ENCODE results near the gene COG7.
"Not testable (repeated sequence)": the region's sequence is repeated elsewhere in the genome, so short reads cannot be mapped to it uniquely, and the experiment has no call there.

The COG7 gene

DNA sequence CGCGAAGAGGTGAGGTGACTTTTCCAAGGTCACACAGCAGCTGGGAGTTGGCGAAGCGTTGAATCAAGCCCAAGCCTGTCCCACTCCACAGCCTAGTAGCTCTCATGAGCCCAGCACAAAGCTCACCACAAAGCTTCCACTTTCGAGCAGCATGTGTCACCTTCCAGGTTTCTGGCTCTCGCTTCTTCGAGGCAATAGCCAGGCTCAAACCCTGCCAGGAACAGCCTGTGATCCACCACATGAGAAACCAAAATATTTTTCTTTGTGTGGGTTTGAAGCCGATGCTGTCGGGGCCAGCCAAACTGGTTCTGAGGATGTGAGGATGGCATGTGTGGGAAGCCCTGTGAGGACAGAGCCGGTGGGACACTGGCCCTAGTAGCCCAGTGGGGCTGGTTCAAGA is 68.1 kb downstream of the COG7 start:
- DNase-seq (ENCODE audit: low read depth in 3 of 3) = no peak

DNA sequence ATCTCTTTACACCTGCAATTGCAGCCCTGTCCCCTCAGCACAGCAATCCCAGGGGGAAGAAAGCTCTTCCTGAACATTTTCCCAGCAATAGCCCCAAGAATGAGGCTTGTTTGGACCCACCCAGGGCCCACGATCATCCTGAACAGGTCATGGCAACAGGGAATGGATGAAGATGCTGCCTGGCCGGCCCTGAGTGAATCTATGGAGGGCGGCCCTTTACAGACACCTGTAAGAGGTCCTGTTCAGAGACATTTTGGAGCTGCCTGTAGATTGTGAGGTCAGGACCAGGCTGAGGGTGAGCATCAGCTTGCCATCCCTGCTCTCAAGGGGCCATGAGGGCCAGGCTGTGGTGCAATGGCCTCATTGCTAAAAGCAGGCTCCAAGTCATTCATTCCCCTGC is 69.1 kb downstream of the COG7 start:
- no peak for DNase-seq (ENCODE audit: low read depth in 3 of 3)

DNA sequence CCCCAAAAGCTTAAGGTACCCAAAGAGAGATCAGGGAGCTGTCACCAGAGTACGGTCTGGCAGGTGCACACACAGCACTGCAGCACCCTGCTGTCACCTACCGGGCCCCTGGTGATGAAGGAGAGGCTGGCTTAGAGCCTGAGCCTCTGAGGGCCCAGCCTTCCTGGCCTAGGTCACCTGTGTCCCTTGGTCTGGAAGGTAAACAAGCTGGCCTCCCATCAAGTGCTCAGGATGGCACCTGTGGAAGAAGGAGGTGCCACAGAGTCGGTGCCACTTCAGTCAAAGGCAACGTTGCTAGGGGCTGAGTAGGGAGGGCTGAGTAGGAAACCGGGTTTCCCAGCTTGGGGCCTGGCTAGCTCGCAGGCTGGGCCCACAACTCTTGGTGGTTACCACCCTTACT is 70.7 kb downstream of the COG7 start:
- DNase-seq (ENCODE audit: low read depth in 3 of 3) = no peak

DNA sequence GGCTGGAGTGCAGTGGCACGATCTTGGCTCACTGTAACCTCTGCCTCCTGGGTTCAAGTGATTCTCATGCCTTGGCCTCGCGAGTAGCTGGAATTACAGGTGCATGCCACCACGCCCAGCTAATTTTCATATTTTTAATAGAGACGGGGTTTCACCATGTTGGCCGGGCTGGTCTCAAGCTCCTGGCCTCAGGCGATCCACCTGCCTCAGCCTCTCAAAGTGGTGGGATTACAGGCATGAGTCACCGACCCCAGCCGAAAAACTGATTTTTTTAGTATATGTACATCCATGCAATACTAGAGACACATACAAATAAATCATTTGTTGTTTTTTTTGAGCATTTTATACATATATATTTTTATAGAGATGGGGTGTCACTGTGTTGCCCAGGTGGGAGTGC is 71.3 kb downstream of the COG7 start:
- DNase-seq (ENCODE audit: low read depth in 3 of 3) = not testable (repeated sequence)

DNA sequence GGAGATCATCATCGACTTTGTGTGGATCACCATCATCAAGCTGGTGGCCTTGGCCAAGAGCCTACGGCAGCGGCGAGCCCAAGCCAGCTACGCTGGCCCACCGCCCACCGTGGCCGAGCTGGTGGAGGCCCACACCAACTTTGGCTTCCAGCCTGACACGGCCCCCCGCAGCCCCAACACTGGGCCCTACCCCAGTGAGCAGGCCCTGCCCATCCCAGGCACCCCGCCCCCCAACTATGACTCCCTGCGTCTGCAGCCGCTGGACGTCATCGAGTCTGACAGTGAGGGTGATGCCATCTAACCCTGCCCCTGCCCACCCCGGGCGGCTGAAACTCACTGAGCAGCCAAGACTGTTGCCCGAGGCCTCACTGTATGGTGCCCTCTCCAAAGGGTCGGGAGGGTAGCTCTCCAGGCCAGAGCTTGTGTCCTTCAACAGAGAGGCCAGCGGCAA is 72.5 kb downstream of the COG7 start:
- no peak for DNase-seq (ENCODE audit: low read depth in 3 of 3)

DNA sequence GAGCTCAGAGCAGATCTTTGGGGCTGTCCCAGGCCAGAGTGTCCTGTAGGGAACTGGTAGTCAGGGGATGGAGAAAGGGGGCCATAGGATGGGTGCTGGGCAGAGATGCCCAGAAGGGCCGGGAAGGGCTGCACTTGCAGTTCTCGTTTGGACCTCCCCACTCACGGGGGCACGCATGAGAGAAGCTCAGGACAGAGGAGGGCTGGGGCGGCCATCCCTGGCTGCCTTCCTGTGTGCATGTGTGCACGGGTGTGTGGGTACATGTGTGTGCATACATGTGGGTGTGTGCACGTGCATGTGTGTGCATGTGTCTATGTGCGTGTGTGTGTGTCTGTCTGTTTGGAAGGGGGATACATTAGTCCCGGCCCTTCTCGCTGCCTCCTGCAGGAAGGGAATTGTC is 73.3 kb downstream of the COG7 start:
- no peak for DNase-seq (ENCODE audit: low read depth in 3 of 3)

DNA sequence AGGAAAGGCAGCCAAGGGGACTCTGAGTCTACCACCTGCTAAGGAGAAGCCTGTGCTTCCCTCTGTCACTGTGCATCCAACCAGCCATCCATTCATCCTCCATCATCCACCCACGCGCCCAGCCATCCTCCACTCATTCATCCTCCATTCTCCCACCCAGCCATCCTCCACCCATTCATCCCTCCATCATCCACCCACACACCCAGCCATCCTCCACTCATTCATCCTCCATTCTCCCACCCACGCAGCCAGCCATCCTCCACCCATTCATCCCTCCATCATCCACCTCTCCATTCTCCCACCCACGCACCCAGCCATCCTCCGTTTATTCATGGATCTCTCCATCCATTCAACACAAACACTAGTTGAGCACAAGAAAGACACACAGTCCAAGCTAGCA is 74.1 kb downstream of the COG7 start:
- DNase-seq (ENCODE audit: low read depth in 3 of 3) = no peak

DNA sequence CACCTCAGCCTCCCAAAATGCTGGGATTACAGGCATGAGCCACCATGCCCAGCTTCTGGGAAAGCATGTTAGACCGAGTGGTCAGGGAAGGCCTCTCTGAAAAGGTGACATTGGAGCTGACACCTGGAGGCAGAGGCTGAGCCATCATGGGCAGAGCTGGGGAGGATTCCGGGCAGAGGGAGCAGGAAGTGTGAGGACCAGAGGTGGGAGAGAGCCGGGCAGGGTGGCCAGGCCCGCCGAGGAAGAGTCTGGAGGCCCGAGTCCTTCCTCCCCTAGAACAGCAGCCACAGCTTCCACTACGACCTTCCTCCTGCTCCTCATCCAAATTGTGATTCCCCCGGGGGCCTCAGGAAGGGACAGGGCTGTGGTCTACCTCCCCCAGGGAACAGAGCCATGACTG is 74.7 kb downstream of the COG7 start:
- no peak for DNase-seq (ENCODE audit: low read depth in 3 of 3)

DNA sequence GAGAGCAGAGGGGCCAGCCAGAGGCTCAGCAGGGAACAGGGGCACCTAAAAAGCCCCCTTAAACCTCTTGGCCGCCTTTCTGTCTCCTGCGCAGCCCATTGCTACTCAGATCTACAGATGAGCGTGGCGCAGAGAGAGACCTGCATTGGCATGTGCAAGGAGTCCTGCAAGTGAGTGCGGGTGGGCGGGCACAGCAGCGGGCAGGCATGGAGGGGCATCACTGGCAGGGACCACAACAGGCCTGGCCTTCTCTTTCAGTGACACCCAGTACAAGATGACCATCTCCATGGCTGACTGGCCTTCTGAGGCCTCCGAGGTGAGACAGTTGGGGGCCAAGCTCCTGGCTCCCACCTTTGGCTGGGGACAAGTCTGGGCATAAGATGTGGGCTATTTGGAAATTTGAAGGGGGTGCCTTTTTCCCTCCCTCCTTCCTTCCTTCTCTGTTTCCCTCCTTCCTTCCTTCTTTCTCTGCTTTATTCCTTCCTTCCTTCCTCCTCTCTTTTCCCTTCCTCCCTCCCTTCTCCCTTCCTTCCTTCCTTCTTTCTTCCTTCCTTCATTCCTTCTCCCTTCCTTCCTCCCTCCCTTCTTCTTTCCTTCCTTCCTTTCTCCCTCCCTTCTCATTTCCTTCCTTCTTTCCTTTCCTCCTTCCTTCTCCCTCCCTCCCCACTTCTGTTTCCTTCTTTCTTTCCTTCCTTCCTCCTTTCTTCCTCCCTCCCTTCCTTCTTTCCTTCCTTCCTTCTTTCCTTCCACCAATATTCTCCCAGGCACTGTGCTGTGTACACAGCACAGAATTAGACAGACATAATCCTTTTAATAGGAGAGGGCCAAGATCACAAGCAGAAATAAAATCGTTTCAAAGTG is 75.7 kb downstream of the COG7 start:
- DNase-seq (ENCODE audit: low read depth in 3 of 3) = no peak

DNA sequence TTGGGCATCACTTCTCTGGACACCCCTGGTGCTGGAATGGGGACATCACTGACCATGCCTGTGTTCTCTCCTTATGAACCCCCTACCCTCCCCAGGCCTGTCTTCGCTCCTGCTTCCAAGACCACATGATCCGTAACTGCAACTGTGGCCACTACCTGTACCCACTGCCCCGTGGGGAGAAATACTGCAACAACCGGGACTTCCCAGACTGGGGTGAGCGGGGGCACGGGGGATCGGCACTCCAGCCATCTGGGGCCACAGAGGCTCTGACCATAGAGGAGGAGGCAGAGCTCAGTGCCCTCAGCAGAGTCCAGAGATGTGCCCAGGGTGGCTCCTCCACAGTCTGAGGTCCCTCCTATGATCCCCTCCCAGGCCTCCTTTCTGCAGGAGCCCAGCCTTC is 77.3 kb downstream of the COG7 start:
- no peak for DNase-seq (ENCODE audit: low read depth in 3 of 3)

DNA sequence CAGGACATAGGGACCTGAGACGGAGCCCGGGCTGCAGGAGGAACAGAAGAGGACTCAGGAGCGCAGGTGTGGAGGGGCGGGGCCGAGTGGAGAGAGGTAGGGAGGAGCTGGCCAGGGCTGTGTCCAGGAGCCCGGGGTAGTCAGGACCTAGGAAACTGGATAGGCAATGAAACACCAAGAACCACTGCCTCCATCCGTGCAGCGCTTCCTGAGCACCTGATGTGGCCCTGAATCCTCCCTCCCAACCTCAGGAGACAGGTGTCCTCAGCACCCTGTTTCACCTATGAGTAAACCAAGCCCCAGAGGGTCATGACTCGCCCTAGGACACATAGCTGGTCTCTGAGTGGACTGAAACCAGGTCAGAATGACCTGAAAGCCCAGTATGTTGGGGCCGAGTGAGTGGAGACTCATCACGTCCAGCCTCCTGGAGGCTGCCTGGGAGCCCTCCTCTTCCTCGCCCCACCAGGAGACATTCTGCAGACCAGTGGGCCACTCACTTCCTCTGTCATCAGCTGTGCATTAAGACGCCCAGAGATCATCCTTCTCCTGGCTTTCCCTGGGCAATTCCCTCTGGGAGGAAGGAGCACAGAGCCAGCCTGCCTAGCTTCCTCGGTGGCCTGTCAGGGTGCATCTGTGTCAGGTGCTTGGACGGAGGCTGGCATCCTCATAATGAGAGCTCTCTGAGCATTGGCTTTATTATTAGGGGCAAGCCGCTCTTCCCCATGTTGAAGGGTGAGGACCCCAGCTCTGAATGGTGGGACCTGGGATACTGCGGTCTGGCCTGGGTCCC is 78.1 kb downstream of the COG7 start:
- DNase-seq (ENCODE audit: low read depth in 3 of 3) = no peak

DNA sequence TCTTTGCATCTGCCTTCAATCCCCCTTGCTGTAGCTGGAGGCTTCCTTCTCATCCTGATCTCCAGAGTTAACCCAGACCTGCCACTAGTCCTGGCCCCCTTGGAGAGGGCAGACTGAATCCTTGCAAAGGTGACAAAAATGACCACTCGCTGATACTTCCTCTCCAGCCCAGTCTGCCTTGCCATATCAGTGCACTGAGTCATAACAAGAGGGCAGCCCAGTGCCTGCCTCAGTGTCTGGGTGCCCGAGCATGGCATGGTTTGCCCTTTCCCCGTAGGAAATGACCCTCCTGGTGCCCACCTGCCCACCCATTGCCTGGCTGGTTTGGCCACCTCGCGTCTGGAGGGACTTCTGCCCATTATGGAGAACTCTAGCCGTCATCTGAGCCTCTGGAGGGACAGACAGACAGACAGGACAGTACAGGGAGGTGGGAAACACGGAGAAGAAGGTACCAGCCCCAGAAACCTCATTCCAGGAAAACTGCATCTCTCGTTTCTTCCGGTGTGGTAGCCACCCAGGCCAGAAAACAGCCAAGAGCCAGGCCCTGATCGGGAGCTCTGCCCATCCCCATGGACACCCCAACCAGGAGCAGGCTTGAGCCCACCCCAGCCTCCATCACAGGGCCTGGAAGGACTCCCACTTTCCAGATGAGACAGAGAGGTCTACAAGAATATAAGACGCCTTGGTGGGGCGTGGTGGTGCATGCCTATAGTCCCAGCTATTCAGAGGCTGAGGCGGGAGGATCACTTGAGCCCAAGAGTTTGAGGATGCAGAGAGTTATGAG is 79.4 kb downstream of the COG7 start:
- no peak for DNase-seq (ENCODE audit: low read depth in 3 of 3)

DNA sequence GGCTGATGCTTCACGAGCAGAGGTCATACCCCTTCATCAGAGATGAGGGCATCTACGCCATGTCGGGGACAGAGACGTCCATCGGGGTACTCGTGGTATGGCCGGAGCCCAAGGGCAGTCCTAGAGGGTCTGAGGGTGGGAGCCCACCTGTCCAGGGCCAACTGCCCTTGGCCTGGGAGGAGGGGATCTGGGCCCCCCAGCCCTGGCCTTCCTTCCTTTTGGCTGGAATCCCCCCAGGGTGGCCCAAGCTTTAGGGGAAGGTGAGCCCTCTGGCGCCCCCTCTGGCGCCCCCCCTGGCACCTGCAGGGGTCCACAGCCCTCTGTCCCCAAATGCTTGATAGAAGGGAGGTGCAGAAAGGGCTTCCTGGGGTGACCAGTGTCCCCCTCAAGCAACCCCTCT is 81.6 kb downstream of the COG7 start:
- no peak for DNase-seq (ENCODE audit: low read depth in 3 of 3)

DNA sequence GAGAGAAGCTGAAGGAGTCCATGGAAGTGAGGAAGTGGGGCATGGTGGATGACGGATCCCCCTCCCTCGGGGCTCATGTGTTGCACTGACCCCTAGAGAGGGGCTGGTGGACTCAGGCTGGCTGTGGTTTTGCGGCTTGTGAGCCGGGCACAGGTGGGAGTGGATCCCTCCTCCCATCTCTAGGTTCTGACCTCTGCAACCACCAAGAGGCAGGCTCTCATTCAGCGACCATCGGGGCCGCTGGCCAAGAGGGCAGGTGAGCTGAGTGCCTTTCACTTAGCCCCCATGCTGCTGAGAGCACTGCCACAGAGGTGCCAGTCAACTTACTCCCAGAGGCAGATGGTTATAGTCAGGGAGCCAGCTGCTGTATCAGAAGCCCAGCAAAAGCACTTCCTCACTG is 83.6 kb downstream of the COG7 start:
- DNase-seq (ENCODE audit: low read depth in 3 of 3) = no peak

DNA sequence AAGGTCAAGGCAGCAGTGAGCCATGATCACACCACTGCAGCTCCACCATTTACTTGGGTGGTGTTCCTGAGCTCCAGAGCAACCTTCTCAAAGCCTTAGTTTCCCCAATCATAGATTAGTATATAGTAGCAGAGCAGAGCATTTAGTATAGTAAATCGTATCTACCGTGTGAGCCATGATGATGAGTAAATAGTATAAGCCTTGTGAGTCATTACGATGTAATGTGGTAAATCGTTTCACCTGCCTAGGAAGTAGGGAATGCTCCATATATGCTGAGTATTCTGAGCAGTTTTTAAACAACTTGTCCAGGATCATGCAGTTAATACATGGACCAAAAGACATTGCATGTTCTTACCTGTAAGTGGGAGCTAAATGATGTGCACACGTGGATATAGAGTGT is 84.5 kb downstream of the COG7 start:
- DNase-seq (ENCODE audit: low read depth in 3 of 3) = no peak

DNA sequence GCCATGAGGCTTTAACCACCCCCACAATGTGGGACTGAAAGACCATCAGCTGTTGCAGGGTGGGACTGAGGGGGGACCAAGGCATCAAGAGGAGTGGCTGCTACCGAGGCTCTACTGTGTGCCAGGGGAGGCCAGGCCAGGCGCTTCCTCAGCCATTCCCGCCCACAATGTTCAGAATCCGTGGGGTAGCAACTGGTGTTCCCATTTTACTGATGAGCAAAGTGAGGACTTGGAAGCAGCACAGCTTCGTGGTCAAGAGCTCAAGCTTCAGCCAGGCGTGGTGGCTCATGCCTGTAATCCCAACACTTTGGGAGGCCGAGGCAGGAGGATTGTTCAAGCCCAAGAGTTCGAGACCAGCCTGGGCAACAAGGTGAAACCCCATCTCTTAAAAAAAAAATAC is 85.0 kb downstream of the COG7 start:
- DNase-seq (ENCODE audit: low read depth in 3 of 3) = no peak

DNA sequence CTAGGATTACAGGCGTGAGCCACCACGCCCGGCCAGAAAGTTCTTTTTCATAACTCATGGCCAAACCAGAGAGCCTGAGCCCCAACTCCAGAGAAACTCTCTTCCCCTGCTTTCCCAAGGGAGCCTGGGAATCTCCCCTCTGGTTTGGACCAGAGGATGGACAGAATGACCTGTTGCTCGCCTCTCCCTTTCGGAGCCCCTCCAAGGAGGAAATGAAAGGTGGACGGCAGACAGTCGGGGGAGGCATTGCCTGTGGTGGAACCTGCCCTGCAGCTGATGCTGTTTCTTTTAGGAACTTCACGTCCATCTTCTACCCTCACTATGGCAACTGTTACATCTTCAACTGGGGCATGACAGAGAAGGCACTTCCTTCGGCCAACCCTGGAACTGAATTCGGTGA is 85.4 kb downstream of the COG7 start:
- DNase-seq (ENCODE audit: low read depth in 3 of 3) = no peak

DNA sequence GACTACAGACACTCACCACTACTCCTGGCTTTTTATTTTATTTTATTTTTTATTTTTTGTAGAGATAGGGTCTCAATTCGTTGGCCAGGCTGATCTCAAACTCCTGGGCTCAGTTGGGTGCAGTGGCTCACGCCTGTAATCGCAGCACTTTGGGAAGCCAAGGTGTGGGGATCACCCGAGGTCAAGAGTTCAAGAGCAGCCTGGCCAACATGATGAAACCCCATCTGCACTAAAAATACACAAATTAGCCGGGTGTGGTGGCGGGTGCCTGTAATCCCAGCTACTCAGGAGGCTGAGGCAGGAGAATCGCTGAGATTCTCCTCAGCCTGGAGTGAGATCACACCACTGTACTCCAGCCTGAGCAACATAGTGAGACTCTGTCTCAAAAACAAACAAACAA is 86.6 kb downstream of the COG7 start:
- DNase-seq (ENCODE audit: low read depth in 3 of 3) = not testable (repeated sequence)

DNA sequence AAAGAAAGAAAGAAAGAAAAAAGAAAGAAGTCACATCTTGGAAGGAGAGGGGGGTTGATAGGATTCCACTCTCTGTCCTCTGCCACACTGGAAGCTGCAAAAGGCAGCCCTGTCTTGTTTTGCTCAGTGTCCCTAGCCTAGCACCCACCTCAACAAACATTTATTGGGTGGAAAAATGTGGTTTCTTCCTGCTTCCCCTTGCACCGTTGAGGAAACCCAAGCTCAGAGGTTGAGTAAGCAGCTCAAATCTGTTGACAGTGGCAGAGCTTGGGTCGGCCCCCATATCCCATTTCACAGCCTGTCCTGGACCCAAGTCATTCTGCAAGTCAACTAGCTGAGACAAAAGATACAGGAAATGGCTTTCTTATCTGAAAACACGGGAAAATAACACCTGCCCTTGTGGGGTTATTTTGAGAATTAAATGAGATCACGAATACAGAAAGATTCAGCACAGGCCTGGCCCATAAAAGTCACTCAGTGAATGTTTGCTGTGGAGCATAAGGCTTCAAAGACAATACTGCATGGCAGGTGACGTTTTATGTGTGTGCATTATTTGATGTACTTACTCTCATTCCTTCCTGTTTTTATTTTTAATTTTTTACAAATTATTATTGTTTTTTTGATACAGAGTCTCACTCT is 87.3 kb downstream of the COG7 start:
- no peak for DNase-seq (ENCODE audit: low read depth in 3 of 3)

DNA sequence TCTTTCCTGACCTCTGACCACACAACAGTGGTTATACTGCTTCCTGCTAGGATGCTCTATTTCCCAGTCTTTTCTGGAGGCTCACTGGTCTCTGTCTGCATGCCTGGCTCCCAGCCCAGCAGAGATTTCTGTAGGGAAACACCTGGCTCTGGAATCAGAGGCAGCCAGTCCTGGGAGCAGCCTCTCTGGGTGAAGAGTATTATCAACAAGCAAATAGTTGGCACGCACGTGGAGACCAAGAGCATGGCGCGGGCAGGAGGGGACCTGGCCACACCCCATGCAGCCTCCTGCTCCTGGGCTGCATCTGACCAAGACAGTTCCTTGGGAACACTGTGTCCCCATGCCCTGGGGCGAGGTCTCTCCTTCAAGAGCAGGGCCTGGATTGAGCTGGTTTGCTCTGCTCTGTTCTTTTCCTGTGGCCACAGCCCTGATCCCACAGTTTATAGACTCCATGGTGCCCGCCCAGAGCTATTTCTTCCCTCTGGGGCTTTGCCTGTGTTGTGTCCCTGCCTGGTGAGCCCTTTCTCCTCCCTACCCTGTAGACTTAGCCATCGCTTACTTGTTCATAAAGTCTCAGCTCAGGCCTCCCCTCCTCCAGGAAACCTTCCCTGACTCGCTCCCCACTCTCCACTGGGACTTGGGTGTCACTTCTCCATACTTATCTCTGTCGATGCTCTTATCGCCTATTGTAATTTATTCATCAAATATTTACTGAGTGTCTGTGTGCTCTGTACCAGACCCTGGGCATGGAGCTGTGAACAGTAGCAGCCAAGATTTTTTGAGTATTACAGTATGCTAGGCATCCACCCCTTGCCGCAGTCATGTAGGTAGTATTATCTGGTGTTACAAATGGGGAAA is 90.3 kb downstream of the COG7 start:
- DNase-seq (ENCODE audit: low read depth in 3 of 3) = no peak

Measured in stimulated activated CD4-positive, alpha-beta T cell treated with anti-CD3 and anti-CD28 coated beads, TNF-alpha, amount 100 ng/mL, for 24 hours (primary cell).